Measurements from ENCODE around the gene WNT8B. TPM values are rescaled to one million over a fixed set of nuclear protein-coding genes. Genes with fewer than 3 reads are reported as not detected.

Gene WNT8B, protein sequence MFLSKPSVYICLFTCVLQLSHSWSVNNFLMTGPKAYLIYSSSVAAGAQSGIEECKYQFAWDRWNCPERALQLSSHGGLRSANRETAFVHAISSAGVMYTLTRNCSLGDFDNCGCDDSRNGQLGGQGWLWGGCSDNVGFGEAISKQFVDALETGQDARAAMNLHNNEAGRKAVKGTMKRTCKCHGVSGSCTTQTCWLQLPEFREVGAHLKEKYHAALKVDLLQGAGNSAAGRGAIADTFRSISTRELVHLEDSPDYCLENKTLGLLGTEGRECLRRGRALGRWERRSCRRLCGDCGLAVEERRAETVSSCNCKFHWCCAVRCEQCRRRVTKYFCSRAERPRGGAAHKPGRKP
- total RNA-seq, result not detected

DNA sequence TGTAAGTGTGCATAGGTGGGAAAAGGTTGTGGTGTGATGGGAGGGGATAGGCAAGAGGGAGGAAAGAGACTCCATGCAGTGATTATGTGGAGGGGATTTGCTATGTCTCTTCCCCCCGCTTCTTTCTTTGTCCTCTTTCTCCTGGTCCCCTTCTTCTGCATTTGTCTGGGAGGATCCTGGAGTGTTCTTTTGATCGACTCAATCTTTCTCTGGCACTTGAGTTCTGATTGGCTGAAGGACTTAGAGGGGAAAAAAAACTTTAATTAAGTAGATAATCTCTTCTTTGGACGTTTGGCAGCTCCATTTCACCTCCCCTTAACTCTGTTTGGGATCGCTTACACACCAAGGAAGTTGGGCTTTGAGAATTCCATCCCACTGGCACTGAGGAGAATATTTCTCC is at the start of gene WNT8B:
Gene WNT8B (plus strand): TSS at position 301 of the 400 bp plus-strand sequence. CDS start 160 bp downstream, outside the sequence.
- H3K9me3 ChIP-seq, result no peaks in the 10 kb centered on the region
- H3K4me3 ChIP-seq, result no peak within 1 kb of the TSS
- H3K4me1 ChIP-seq, result no peaks in the 10 kb centered on the region
- H3K27ac ChIP-seq, result no peak within 1 kb of the TSS
- no peak for DNase-seq
- no peaks in the 10 kb centered on the region for H3K36me3 ChIP-seq
- no peaks in the 10 kb centered on the region for H3K27me3 ChIP-seq
- TF ChIP-seq POLR2A (IDR thresholded peaks at IDR 0.05) (no peak), CTCF (IDR thresholded peaks at IDR 0.05) (no peak)

GRCh38 chr10:100413173-100413572 is 49.6 kb upstream of the WNT8B start:
- no peak for DNase-seq
- H3K9me3 ChIP-seq, result no peaks in the 10 kb centered on the region
- TF ChIP-seq POLR2A (IDR thresholded peaks at IDR 0.05), result no peak
- TF ChIP-seq CTCF (IDR thresholded peaks at IDR 0.05), result no peak

DNA sequence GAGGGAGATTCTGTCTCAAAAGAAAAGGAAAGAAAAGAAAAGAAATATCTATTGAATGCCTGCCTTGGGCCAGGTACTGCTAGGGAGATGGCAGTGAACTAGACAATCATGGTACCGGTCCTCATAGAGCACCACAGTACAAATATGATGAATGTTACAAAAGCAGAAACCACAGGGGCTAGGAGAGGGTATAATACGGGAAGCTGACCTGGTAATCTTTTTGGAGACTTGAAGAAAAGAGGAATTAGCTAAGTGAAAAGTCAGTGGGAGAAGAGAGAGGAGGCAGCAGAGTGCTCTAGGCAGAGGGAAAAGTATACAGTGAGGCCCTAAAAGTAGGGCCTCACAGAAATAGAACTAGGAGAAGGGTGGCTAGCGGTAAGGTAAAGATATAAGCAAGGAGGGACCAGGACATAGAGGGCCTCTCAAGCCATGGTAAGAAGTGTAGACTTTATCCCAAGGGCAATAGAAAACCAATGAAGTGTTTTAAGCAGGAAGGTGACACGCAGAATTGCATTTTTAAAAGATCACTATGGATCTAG is 42.8 kb upstream of the WNT8B start:
- H3K4me1 ChIP-seq, result no peaks in the 10 kb centered on the region
- H3K27ac ChIP-seq, result no peak overlapping the region
- TF ChIP-seq CTCF (IDR thresholded peaks at IDR 0.05) (no peak), POLR2A (IDR thresholded peaks at IDR 0.05) (no peak)
- H3K4me3 ChIP-seq, result no peak overlapping the region
- no peak for DNase-seq
- H3K27me3 ChIP-seq, result no peaks in the 10 kb centered on the region
- no peaks in the 10 kb centered on the region for H3K9me3 ChIP-seq
- no peaks in the 10 kb centered on the region for H3K36me3 ChIP-seq

More at GRCh38 chr10:100413173-100413572, 49.6 kb upstream of the WNT8B start:
- Histone ChIP-seq H3K27ac (no peak overlapping the region), H3K4me3 (no peak overlapping the region), H3K36me3 (no peaks in the 10 kb centered on the region), H3K27me3 (no peaks in the 10 kb centered on the region), H3K4me1 (no peaks in the 10 kb centered on the region)

DNA sequence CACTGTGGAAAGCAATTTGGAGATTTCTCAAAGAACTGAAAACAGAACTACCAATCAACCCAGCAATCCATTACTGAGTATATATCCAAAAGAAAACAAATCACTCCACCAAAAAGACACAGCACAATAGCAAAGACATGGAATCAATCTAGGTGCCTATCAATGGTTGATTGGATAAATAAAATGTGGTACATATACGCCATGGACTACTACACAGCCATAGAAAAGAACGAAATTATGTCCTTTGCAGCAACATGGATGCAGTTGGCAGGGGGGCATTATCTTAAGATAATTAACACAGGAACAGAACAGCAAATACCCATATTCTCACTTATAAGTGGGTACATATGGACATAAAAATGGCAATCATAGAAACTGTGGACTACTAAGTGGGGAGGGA is 35.4 kb upstream of the WNT8B start:
- TF ChIP-seq POLR2A (IDR thresholded peaks at IDR 0.05), result no peak
- TF ChIP-seq CTCF (IDR thresholded peaks at IDR 0.05), result no peak
- no peak overlapping the region for H3K4me3 ChIP-seq
- H3K9me3 ChIP-seq, result no peaks in the 10 kb centered on the region
- no peaks in the 10 kb centered on the region for H3K4me1 ChIP-seq
- no peak overlapping the region for H3K27ac ChIP-seq
- no peak for DNase-seq
- no peaks in the 10 kb centered on the region for H3K36me3 ChIP-seq
- no peaks in the 10 kb centered on the region for H3K27me3 ChIP-seq

DNA sequence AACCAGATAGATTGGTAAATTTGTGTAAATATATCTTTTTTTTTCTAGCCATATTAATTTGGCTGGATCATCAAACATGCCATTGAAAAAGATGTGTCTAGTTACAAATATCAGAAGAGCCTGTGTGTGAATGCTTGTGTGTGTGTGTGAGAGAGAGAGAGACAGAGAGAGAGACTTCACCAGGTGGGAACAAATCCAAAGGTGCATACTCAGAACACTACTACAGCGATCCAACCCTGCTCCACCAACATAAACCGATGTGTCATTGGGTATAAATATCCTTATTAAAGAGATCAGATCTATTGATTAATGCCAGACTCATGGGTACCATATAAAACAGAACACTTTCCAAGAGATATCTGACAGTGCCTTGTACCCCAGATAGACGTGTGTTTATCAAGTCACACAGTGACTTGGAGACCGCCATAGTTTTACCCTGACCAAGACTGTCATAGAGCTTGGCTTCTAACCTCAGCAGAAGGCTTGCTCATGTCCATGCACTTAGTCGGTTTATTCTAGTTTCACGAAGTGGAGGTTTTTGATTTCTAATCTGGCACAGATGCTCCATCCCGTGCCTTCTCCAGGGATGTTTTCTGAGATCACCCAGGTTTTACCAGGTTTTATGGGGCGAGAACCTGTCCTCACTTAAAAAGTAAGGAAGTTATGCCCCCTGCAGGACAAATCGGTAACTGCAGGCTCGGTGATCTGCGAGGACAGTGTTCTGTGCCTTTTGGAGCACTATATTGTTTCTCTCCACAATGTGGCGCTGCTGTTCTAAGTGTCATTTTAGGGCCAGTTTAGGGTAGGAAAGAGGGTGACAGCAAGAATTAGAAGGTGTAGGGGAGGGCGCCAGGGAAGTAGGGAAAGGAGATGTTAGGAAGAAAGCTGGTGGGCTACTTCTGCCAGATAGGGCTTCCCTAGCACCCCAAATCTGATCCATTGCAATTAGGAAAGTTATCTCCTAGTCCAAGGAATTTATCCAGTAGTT is 29.3 kb upstream of the WNT8B start:
- Histone ChIP-seq H3K4me3 (no peak overlapping the region), H3K27ac (no peak overlapping the region), H3K9me3 (no peaks in the 10 kb centered on the region), H3K27me3 (no peaks in the 10 kb centered on the region), H3K36me3 (no peaks in the 10 kb centered on the region), H3K4me1 (no peaks in the 10 kb centered on the region)
- peak; percentile 89 to 98 (median 95) for DNase-seq
- TF ChIP-seq CTCF (IDR thresholded peaks at IDR 0.05) (peak; percentile 93 to 100 (median 99)), POLR2A (IDR thresholded peaks at IDR 0.05) (no peak)
